HepG2 (cell line): ENCODE data around the gene PLEKHH1. TPM values are rescaled to one million over a fixed set of nuclear protein-coding genes. Genes with fewer than 3 reads are reported as not detected.
"Not testable (repeated sequence)": the region's sequence is repeated elsewhere in the genome, so short reads cannot be mapped to it uniquely, and the experiment has no call there.

Experiments
- ATAC-seq: fragments of 200-7000 bp; cut with Tn5 transposase; 3 replicates; pipeline ENCODE4 v1.9.1; 2020; ENCODE audit warnings: mild to moderate bottlenecking, moderate library complexity
- BruUV-seq: library from RNA; stranded (reverse); fragments of 400-500 nt; replicated peaks from 2 replicates; lab custom pipeline; 2021; lab: Mats Ljungman, UMichigan
- CTCF ChIA-PET: fragments of 300-600 bp; formaldehyde crosslinking; extraction: SDS; loops from one replicate; lab custom pipeline; 2021; ENCODE audit warnings: low total read pairs, inconsistent platforms, low intra/inter-chr PET ratio; lab: Yijun Ruan, JAX
- POLR2A ChIA-PET: fragments of 350-600 bp; sonication (Branson Sonifier 250); formaldehyde crosslinking; loops from one replicate; lab custom pipeline; 2020; ENCODE audit warnings: antibody characterized with exemption, inconsistent platforms; lab: Yijun Ruan, JAX
- DNase-seq: peaks from one replicate; pipeline ENCODE4 v3.0.0-alpha.2; 2015; ENCODE audit warnings: low spot score
- FAIRE-seq: peaks from 3 replicates; lab custom pipeline; 2011; peaks lifted over from hg19 to GRCh38; lab: Jason Lieb, UNC
- H2AFZ ChIP-seq: one replicate; pipeline ENCODE4 v1.6.1; 2011; ENCODE audit warnings: low read length, inconsistent platforms
- H3K27ac ChIP-seq: fragments of 300-600 bp; 3 replicates; pipeline ENCODE4 v1.8.0; 2011; ENCODE audit warnings: mixed run types, mild to moderate bottlenecking, mixed read lengths, low read length, inconsistent platforms; ENCODE audit not compliant: insufficient read depth; ENCODE audit errors: extremely low read length
- H3K27me3 ChIP-seq, 2 experiments: fragments of 200-600 bp in 1 of 2; 2 replicates in 1 of 2; 3 replicates in 1 of 2; pipeline versions ENCODE4 v1.6.0 to v1.8.0; 2011; ENCODE audit warnings: low read length in 2 of 2, mild to moderate bottlenecking in 2 of 2, moderate library complexity in 2 of 2, inconsistent platforms in 1 of 2; ENCODE audit not compliant: insufficient read depth in 2 of 2, control insufficient read depth in 1 of 2
- H3K36me3 ChIP-seq, 2 experiments: fragments of 200-600 bp in 1 of 2; replicated peaks in 1 of 2; 2 replicates in 1 of 2; 3 replicates in 1 of 2; pipeline versions ENCODE4 v1.5.1 to v1.8.0; 2011; ENCODE audit warnings: low read length in 2 of 2, inconsistent platforms in 1 of 2; ENCODE audit not compliant: insufficient read depth in 2 of 2, control insufficient read depth in 1 of 2
- H3K4me1 ChIP-seq: 2 replicates; pipeline ENCODE4 v1.5.1; 2012; ENCODE audit warnings: low read length, inconsistent platforms; ENCODE audit not compliant: insufficient read depth
- H3K4me2 ChIP-seq: 2 replicates; pipeline ENCODE4 v1.6.0; 2011; ENCODE audit warnings: low read depth, low read length, inconsistent platforms
- H3K4me3 ChIP-seq, 3 experiments: fragments of 200-600 bp in 1 of 3; sonication (generic), shearing (Covaris generic) in 1 of 3; replicated peaks in 1 of 3; 2 replicates each; pipeline ENCODE4 v1.5.1; 2011 to 2016; ENCODE audit warnings: low read length in 3 of 3, inconsistent platforms in 2 of 3, low read depth in 2 of 3, mild to moderate bottlenecking in 2 of 3, control low read depth in 1 of 3, mixed read lengths in 1 of 3; ENCODE audit not compliant: insufficient read depth in 1 of 3
- H3K79me2 ChIP-seq: one replicate; pipeline ENCODE4 v1.6.1; 2011; ENCODE audit warnings: low read length, inconsistent platforms; ENCODE audit not compliant: insufficient read depth
- H3K9ac ChIP-seq: 2 replicates; pipeline ENCODE4 v1.6.0; 2011; ENCODE audit warnings: mild to moderate bottlenecking, low read depth, low read length, inconsistent platforms; ENCODE audit not compliant: insufficient read depth
- H3K9me3 ChIP-seq: 2 replicates; pipeline ENCODE4 v1.5.1; 2012; ENCODE audit warnings: mild to moderate bottlenecking, low read length
- H4K20me1 ChIP-seq: 2 replicates; pipeline ENCODE4 v1.6.0; 2011; ENCODE audit warnings: inconsistent platforms, mild to moderate bottlenecking, low read length, moderate library complexity; ENCODE audit not compliant: insufficient read depth
- ZNF121 ChIP-seq: sonication (generic); formaldehyde crosslinking; IDR thresholded peaks from 2 replicates; pipeline ENCODE4 v1.5.0; 2020; ENCODE audit warnings: mild to moderate bottlenecking, missing genetic modification reagents
- WGBS: methylation state at CpG from one replicate; pipeline ENCODE4 v1.1.6; 2017; ENCODE audit warnings: low lambda C conversion rate; 5-methylcytosine and 5-hydroxymethylcytosine counted together
- in situ Hi-C: cut with HindIII; loops from 2 replicates; pipeline ENCODE4 v1.10.0; 2017; ENCODE audit warnings: low pct_unique_long_range_greater_than_20kb; ENCODE audit not compliant: extremely low pct_ligation_motif_present
- intact Hi-C: fragments of 100-400 bp; cut with micrococcal nuclease; formaldehyde crosslinking; loops from one replicate; pipeline ENCODE4 v1.10.0; 2022; ENCODE audit not compliant: unreplicated experiment
- polyA plus RNA-seq, 8 experiments: library from polyadenylated mRNA; depleted of rRNA in 3 of 8; stranded (reverse) in 7 of 8; unstranded in 1 of 8; fragments of >200 nt; fragmentation: Illumina TruSeq in 4 of 8; extraction: Trizol in 4 of 8; gene quantifications; 2 replicates each; pipeline versions ENCODE4 v1.2.1 to v1.2.3, GENCODE V29; 2011 to 2016; ENCODE audit warnings: low read depth in 4 of 8, missing spikeins in 1 of 8, mixed read lengths in 1 of 8; ENCODE audit not compliant: insufficient read depth in 1 of 8
- total RNA-seq, 5 experiments: library from RNA; depleted of rRNA; stranded (reverse); fragments of >200 nt; fragmentation: Illumina TruSeq; extraction: Trizol; gene quantifications; 2 replicates each; pipeline ENCODE4 v1.2.3, GENCODE V29; 2016; ENCODE audit warnings: low read depth in 1 of 5
- TF ChIP-seq, protein P1 (sequence below): sonication (generic); formaldehyde crosslinking; IDR thresholded peaks from 2 replicates; pipeline ENCODE4 v1.4.0; 2020; ENCODE audit warnings: mild to moderate bottlenecking, missing genetic modification reagents
- TF ChIP-seq, protein P2 (sequence below): sonication (generic); formaldehyde crosslinking; IDR thresholded peaks from 2 replicates; pipeline ENCODE4 v1.4.0; 2020; ENCODE audit warnings: missing genetic modification reagents
- TF ChIP-seq, protein P3 (sequence below): sonication (generic); formaldehyde crosslinking; IDR thresholded peaks from 2 replicates; pipeline ENCODE4 v1.4.0; 2020; ENCODE audit warnings: mild to moderate bottlenecking, low read depth, missing genetic modification reagents

The PLEKHH1 gene
- total and polyA plus RNA-seq, 2 of the 13 experiments (the other 11 are each of a cell fraction or from before 2014, with no cell fraction given): 8.6 to 15.8 TPM

DNA sequence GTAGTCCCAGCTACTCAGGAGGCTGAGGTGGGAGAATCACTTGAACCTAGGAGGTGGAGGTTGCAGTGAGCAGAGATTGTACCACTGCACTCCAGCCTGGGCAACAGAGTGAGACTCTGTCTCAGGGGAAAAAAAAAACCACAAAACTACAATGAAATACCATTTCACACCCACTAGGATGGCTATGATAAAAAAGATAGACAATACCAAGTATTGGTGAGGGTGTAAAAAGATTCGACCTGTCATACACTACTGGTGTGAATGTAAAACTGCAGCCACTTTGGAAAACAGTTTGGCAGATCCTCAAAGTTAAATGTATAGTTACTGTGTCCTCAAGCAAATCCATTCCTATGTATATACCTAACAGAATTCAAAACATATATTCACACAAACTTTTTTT lies 93.0 kb downstream of the PLEKHH1 start:
- WGBS: 100% methylated on average over 1 of the region's 1 CpG
- H2AFZ ChIP-seq, ATAC-seq, H3K9me3 ChIP-seq, CTCF ChIA-PET, H3K36me3 ChIP-seq, H3K79me2 ChIP-seq, H3K27ac ChIP-seq, H3K9ac ChIP-seq, intact Hi-C loops, H3K4me3 ChIP-seq, POLR2A ChIA-PET, H4K20me1 ChIP-seq, DNase-seq, H3K4me2 ChIP-seq, FAIRE-seq, in situ Hi-C loops, H3K27me3 ChIP-seq, BruUV-seq: not testable (repeated sequence)
- peaks cover 47% of the 10 kb centered on the region for H3K4me1 ChIP-seq

DNA sequence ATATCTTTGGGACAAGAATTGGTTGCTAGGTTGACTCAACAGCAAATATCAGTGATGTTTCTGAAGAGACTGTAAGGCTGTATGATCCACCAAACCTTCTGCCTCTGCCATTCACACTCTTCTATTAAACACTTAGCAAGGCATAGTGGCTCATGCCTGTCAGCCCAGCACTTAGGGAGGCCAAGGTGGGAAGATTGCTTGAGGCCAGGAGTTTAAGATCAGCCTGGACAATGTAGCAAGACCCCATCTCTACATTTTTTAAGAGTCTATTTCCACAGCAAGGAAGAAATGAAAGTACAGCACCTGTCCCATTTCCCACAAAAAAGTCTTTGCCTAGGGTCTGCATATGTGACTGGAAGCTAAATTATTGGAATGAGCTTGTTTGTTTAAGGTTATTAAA lies 94.4 kb downstream of the PLEKHH1 start:
- Histone ChIP-seq H4K20me1 (no peaks in the 10 kb centered on the region), H3K4me3 (no peak overlapping the region), H3K27ac (no peak overlapping the region), H3K27me3 (no peaks in the 10 kb centered on the region), H3K79me2 (no peaks in the 10 kb centered on the region), H3K36me3 (no peaks in the 10 kb centered on the region; a peak in 1 of 5 replicates), H3K9ac (no peak overlapping the region), H3K4me1 (peaks cover 34% of the 10 kb centered on the region), H3K9me3 (no peaks in the 10 kb centered on the region), H2AFZ (no peak overlapping the region), H3K4me2 (no peak overlapping the region)
- DNase-seq (no peak), ATAC-seq (no peak), FAIRE-seq (no peak)
- TF ChIP-seq, protein P1, sequence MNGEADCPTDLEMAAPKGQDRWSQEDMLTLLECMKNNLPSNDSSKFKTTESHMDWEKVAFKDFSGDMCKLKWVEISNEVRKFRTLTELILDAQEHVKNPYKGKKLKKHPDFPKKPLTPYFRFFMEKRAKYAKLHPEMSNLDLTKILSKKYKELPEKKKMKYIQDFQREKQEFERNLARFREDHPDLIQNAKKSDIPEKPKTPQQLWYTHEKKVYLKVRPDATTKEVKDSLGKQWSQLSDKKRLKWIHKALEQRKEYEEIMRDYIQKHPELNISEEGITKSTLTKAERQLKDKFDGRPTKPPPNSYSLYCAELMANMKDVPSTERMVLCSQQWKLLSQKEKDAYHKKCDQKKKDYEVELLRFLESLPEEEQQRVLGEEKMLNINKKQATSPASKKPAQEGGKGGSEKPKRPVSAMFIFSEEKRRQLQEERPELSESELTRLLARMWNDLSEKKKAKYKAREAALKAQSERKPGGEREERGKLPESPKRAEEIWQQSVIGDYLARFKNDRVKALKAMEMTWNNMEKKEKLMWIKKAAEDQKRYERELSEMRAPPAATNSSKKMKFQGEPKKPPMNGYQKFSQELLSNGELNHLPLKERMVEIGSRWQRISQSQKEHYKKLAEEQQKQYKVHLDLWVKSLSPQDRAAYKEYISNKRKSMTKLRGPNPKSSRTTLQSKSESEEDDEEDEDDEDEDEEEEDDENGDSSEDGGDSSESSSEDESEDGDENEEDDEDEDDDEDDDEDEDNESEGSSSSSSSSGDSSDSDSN (CRISPR knock-in tag): no peak
- TF ChIP-seq, protein P2, sequence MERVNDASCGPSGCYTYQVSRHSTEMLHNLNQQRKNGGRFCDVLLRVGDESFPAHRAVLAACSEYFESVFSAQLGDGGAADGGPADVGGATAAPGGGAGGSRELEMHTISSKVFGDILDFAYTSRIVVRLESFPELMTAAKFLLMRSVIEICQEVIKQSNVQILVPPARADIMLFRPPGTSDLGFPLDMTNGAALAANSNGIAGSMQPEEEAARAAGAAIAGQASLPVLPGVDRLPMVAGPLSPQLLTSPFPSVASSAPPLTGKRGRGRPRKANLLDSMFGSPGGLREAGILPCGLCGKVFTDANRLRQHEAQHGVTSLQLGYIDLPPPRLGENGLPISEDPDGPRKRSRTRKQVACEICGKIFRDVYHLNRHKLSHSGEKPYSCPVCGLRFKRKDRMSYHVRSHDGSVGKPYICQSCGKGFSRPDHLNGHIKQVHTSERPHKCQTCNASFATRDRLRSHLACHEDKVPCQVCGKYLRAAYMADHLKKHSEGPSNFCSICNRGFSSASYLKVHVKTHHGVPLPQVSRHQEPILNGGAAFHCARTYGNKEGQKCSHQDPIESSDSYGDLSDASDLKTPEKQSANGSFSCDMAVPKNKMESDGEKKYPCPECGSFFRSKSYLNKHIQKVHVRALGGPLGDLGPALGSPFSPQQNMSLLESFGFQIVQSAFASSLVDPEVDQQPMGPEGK (CRISPR knock-in tag): no peak
- TF ChIP-seq, protein P3, sequence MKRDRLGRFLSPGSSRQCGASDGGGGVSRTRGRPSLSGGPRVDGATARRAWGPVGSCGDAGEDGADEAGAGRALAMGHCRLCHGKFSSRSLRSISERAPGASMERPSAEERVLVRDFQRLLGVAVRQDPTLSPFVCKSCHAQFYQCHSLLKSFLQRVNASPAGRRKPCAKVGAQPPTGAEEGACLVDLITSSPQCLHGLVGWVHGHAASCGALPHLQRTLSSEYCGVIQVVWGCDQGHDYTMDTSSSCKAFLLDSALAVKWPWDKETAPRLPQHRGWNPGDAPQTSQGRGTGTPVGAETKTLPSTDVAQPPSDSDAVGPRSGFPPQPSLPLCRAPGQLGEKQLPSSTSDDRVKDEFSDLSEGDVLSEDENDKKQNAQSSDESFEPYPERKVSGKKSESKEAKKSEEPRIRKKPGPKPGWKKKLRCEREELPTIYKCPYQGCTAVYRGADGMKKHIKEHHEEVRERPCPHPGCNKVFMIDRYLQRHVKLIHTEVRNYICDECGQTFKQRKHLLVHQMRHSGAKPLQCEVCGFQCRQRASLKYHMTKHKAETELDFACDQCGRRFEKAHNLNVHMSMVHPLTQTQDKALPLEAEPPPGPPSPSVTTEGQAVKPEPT (CRISPR knock-in tag): no peak
- TF ChIP-seq ZNF121 (CRISPR knock-in tag): peak; percentile 70
- no TSS peak for BruUV-seq
- in situ Hi-C loops (no loop called here), intact Hi-C loops (no loop called here)
- CTCF ChIA-PET: no interaction called here
- POLR2A ChIA-PET: no interaction called here
